Liver (tissue), 9 donors: ENCODE data around the gene AGER. TPM values are rescaled to one million over a fixed set of nuclear protein-coding genes. Genes with fewer than 3 reads are reported as not detected.
"Not testable (repeated sequence)": the region's sequence is repeated elsewhere in the genome, so short reads cannot be mapped to it uniquely, and the experiment has no call there.

Experiments
- DNase-seq: peaks from one replicate; pipeline ENCODE4 v3.0.0-alpha.2; 2017; ENCODE audit warnings: low spot score
- H3K27ac ChIP-seq, 2 donors: one replicate each; pipeline ENCODE4 v1.7.0; 2013; ENCODE audit warnings: inconsistent platforms in 2 of 2, low read length in 2 of 2, control low read depth in 1 of 2, low read depth in 1 of 2, mild to moderate bottlenecking in 1 of 2
- H3K27me3 ChIP-seq, 4 donors: one replicate each; pipeline versions ENCODE4 v1.6.1 to v1.7.0; 2013; ENCODE audit warnings: low read length in 3 of 4, inconsistent platforms in 1 of 4, mild to moderate bottlenecking in 1 of 4, moderate library complexity in 1 of 4; ENCODE audit not compliant: control insufficient read depth in 4 of 4, insufficient read depth in 4 of 4
- H3K36me3 ChIP-seq, 4 donors: one replicate each; pipeline versions ENCODE4 v1.6.1 to v1.7.0; 2013; ENCODE audit warnings: low read length in 3 of 4, mild to moderate bottlenecking in 3 of 4, low read depth in 1 of 4, moderate library complexity in 1 of 4; ENCODE audit not compliant: control insufficient read depth in 4 of 4, insufficient read depth in 3 of 4
- H3K4me1 ChIP-seq, 4 donors: one replicate each; pipeline versions ENCODE4 v1.6.1 to v1.7.0; 2013; ENCODE audit warnings: low read length in 3 of 4, mild to moderate bottlenecking in 3 of 4, moderate library complexity in 1 of 4; ENCODE audit not compliant: control insufficient read depth in 4 of 4, insufficient read depth in 4 of 4
- H3K4me3 ChIP-seq, 3 donors: one replicate each; pipeline versions ENCODE4 v1.6.1 to v1.7.0; 2013; ENCODE audit warnings: low read length in 3 of 3, control low read depth in 1 of 3, low read depth in 1 of 3, mild to moderate bottlenecking in 1 of 3
- H3K9ac ChIP-seq, 2 donors: one replicate each; pipeline ENCODE4 v1.7.0; 2013; ENCODE audit warnings: low read length in 2 of 2, mild to moderate bottlenecking in 2 of 2, moderate library complexity in 2 of 2, control low read depth in 1 of 2, low read depth in 1 of 2
- H3K9me3 ChIP-seq, 4 donors: one replicate each; pipeline versions ENCODE4 v1.6.1 to v1.7.0; 2013; ENCODE audit warnings: low read length in 3 of 4; ENCODE audit not compliant: control insufficient read depth in 4 of 4
- EGR1 ChIP-seq, 2 donors: IDR thresholded peaks; 2 replicates each; pipeline ENCODE4 v1.6.1; 2016 to 2018; ENCODE audit warnings: antibody characterized with exemption in 2 of 2, low read depth in 2 of 2
- FOXA2 ChIP-seq: IDR thresholded peaks from 2 replicates; pipeline ENCODE4 v1.6.1; 2016; ENCODE audit warnings: antibody characterized with exemption
- HNF4A ChIP-seq, 2 donors: conservative IDR thresholded peaks; 2 replicates each; pipeline ENCODE4 v1.6.1; 2016; ENCODE audit warnings: antibody characterized with exemption in 2 of 2, mild to moderate bottlenecking in 2 of 2
- HNF4G ChIP-seq: IDR thresholded peaks from 2 replicates; pipeline ENCODE4 v1.6.1; 2016; ENCODE audit warnings: antibody characterized with exemption
- JUND ChIP-seq, 2 donors: IDR thresholded peaks; 2 replicates each; pipeline ENCODE4 v1.6.1; 2016; ENCODE audit warnings: antibody characterized with exemption in 2 of 2
- NR2F2 ChIP-seq: IDR thresholded peaks from 2 replicates; pipeline ENCODE4 v1.6.1; 2016; ENCODE audit warnings: antibody characterized with exemption
- RXRA ChIP-seq, 2 donors: IDR thresholded peaks; 2 replicates each; pipeline ENCODE4 v1.6.1; 2017 to 2018; ENCODE audit warnings: antibody characterized with exemption in 2 of 2, mild to moderate bottlenecking in 1 of 2
- SP1 ChIP-seq: IDR thresholded peaks from 2 replicates; pipeline ENCODE4 v1.6.1; 2018; ENCODE audit warnings: antibody characterized with exemption, mild to moderate bottlenecking
- WGBS: extraction: QIAGEN DNeasy Blood & Tissue Kit; methylation state at CpG from one replicate; pipeline ENCODE4 v1.1.7; 2013; 5-methylcytosine and 5-hydroxymethylcytosine counted together
- polyA plus RNA-seq, 2 donors: library from polyadenylated mRNA; stranded (reverse) in 1 of 2; unstranded in 1 of 2; fragments of 200-250 nt in 1 of 2; fragments of >200 nt in 1 of 2; fragmentation: Nextera tagmentation in 1 of 2; extraction: Ambion mirVana in 1 of 2; gene quantifications; one replicate each; pipeline versions ENCODE4 v1.2.1 to v1.2.3, GENCODE V29; 2013 to 2015
- total RNA-seq, 2 donors: library from RNA; depleted of rRNA; stranded (reverse); fragments of >200 nt; gene quantifications; one replicate each; pipeline ENCODE4 v1.2.3, GENCODE V29; 2014
- TF ChIP-seq, protein P1 (sequence below): IDR thresholded peaks from 2 replicates; pipeline ENCODE4 v1.6.1; 2016; ENCODE audit warnings: antibody characterized with exemption
- TF ChIP-seq, protein P2 (sequence below): IDR thresholded peaks from 2 replicates; pipeline ENCODE4 v1.6.1; 2016; ENCODE audit warnings: antibody characterized with exemption
- TF ChIP-seq, protein P3 (sequence below): IDR thresholded peaks from 2 replicates; pipeline ENCODE4 v1.6.1; 2016; ENCODE audit warnings: antibody characterized with exemption, mild to moderate bottlenecking
- TF ChIP-seq, protein P4 (sequence below): IDR thresholded peaks from 2 replicates; pipeline ENCODE4 v1.6.1; 2016; ENCODE audit warnings: antibody characterized with exemption
- donor health status: healthy.
- donor health status: healthy.
- donor health status: healthy.
- donor health status: healthy.
- donor health status: healthy.

AGER gene
- total and polyA plus RNA-seq, 4 donors, result 0.47 to 0.92 (median 0.83) TPM

DNA sequence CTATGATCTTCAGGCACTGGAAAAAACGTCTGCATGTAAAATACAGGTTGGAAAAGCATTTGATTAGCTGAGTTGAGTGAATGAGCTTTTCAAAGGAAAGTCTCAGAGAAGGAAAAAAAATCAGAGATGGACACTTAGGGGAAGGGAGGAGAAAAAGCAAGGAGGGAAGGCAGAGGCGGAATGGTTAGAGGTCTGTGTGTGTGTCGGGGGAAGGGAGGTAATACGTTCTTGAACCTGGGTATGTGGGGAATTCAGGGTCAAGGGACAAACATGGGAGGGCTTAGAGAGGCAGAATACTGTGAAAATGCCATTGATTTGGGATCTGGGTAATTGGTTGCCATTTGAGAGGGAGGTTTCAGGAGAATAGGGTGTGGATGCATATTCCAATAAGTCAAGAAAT is 37.4 kb downstream of the AGER start:
- no peak for TF ChIP-seq NR2F2
- H3K4me3 ChIP-seq, result no peak overlapping the region
- H3K9me3 ChIP-seq, result peaks cover 0 to 2% (median 0%) of the 10 kb centered on the region in 4 donors
- H3K9ac ChIP-seq, result no peak overlapping the region
- H3K4me1 ChIP-seq, result no peaks in the 10 kb centered on the region
- no peak overlapping the region for H3K27ac ChIP-seq
- no peaks in the 10 kb centered on the region for H3K36me3 ChIP-seq
- WGBS, result 53% methylated on average over 4 of the region's 4 CpGs
- DNase-seq, result no peak
- peaks cover 0 to 5% (median 0%) of the 10 kb centered on the region in 4 donors for H3K27me3 ChIP-seq

DNA sequence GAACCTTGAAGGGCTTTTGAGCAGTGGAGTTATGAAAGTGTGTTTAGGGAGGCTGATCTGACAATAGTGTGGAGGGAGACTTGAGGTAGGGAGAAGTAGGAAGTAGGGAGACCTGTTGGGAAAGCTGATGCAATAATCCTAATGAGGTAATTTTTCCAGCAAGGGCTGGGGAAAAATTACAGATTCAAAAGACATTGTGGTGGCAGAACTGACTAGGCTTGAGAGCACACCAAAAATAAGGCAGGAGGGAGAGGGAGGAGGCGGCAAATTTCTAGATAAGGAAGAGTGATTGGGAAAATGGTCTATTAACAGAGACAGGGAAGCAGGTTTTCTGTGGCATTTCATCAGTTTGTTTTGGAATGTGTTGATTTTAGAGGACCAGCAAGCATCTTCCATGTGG is 37.8 kb downstream of the AGER start:
- WGBS, result 91% methylated on average over 1 of the region's 1 CpG
- Histone ChIP-seq H3K4me1 (no peaks in the 10 kb centered on the region), H3K36me3 (no peaks in the 10 kb centered on the region), H3K4me3 (no peak overlapping the region), H3K9ac (no peak overlapping the region), H3K27me3 (peaks cover 0 to 5% (median 0%) of the 10 kb centered on the region in 4 donors), H3K9me3 (peaks cover 0 to 2% (median 0%) of the 10 kb centered on the region in 4 donors), H3K27ac (no peak overlapping the region)
- DNase-seq, result no peak
- TF ChIP-seq, protein P1, sequence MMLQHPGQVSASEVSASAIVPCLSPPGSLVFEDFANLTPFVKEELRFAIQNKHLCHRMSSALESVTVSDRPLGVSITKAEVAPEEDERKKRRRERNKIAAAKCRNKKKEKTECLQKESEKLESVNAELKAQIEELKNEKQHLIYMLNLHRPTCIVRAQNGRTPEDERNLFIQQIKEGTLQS, result no peak
- TF ChIP-seq FOXA2 (no peak), NR2F2 (no peak)

DNA sequence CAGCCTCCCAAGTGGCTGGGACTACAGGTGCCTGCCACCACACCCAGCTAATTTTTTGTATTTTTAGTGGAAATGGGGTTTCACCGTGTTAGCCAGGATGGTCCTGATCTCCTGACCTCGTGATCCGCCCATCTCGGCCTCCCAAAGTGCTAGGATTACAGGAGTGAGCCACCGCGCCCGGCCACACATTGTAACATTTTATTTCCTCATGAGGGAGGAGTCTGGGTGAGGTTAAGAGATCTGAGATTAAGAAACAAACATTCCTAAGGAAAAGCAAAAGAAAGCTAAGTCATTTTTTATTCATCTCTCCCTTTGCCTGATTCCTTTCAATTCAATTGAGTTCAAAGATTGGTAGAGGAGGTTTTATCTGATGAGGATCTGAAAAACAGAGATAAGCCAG is 39.8 kb downstream of the AGER start:
- H3K27me3 ChIP-seq, DNase-seq, H3K4me3 ChIP-seq, H3K27ac ChIP-seq, H3K9me3 ChIP-seq, H3K4me1 ChIP-seq, H3K36me3 ChIP-seq, H3K9ac ChIP-seq: not testable (repeated sequence)
- WGBS, result 87% methylated on average over 7 of the region's 7 CpGs

DNA sequence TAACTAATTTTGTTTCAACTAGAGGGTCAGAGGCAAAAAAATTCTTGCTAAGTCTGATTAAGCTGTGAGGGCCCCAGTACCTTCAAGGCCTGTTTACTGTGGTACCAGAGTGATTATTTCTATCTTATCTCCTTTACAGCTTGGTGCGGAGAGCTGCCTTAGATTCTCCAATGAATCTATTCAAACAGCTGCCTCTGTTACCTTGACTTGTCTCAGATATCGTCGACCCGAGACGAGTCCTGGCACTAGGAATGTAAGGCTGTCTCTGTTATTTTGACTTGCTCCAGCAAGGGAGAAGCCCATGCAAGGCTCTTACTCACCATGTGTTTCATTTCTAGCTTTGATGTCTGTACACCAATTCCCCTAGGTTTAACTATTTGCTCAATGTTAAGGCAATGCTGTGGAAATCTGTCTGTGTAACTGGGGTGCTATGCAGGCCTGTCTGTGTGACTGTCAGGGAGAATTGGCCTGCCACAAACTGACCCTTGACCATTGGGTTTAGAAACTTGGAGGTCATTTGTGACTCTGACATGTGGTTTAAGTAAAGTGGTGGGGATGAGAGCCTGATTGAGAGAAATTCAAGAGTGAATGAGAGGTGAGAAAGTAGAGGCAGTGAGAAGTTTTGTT is 43.5 kb downstream of the AGER start:
- H3K27ac ChIP-seq, result no peak overlapping the region

DNA sequence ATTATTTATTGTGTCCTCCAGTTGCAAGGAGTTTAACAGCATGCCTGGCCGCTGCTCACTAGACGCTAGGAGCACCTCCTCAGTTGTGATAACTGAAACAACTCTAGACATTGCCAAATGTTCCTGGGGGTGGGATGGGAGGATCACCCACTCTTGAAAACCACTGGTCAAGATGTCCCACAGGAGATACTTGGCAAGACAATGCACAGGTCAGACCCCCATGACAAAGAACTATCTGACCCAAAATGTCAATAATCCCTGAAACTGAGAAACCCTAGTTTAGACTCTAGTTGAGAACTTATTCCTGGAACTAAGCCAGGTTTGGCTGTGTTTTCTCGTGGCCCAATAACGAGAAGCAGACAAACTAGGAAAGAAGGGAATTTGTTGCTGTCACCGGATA is 44.5 kb downstream of the AGER start:
- Histone ChIP-seq H3K36me3 (no peaks in the 10 kb centered on the region), H3K27ac (no peak overlapping the region), H3K9ac (no peak overlapping the region), H3K4me1 (peaks cover 0 to 5% (median 0%) of the 10 kb centered on the region in 4 donors), H3K27me3 (no peaks in the 10 kb centered on the region), H3K9me3 (no peaks in the 10 kb centered on the region), H3K4me3 (no peak overlapping the region)
- no peak for DNase-seq
- TF ChIP-seq FOXA2 (no peak), HNF4G (no peak), NR2F2 (no peak), EGR1 (IDR thresholded peaks at IDR 0.05; ENCODE audit: low read depth in 2 of 2) (no peak), RXRA (IDR thresholded peaks at IDR 0.05) (no peak)
- TF ChIP-seq, protein P2, sequence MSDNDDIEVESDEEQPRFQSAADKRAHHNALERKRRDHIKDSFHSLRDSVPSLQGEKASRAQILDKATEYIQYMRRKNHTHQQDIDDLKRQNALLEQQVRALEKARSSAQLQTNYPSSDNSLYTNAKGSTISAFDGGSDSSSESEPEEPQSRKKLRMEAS, result no peak
- TF ChIP-seq, protein P3, sequence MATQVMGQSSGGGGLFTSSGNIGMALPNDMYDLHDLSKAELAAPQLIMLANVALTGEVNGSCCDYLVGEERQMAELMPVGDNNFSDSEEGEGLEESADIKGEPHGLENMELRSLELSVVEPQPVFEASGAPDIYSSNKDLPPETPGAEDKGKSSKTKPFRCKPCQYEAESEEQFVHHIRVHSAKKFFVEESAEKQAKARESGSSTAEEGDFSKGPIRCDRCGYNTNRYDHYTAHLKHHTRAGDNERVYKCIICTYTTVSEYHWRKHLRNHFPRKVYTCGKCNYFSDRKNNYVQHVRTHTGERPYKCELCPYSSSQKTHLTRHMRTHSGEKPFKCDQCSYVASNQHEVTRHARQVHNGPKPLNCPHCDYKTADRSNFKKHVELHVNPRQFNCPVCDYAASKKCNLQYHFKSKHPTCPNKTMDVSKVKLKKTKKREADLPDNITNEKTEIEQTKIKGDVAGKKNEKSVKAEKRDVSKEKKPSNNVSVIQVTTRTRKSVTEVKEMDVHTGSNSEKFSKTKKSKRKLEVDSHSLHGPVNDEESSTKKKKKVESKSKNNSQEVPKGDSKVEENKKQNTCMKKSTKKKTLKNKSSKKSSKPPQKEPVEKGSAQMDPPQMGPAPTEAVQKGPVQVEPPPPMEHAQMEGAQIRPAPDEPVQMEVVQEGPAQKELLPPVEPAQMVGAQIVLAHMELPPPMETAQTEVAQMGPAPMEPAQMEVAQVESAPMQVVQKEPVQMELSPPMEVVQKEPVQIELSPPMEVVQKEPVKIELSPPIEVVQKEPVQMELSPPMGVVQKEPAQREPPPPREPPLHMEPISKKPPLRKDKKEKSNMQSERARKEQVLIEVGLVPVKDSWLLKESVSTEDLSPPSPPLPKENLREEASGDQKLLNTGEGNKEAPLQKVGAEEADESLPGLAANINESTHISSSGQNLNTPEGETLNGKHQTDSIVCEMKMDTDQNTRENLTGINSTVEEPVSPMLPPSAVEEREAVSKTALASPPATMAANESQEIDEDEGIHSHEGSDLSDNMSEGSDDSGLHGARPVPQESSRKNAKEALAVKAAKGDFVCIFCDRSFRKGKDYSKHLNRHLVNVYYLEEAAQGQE, result no peak
- TF ChIP-seq, protein P4, sequence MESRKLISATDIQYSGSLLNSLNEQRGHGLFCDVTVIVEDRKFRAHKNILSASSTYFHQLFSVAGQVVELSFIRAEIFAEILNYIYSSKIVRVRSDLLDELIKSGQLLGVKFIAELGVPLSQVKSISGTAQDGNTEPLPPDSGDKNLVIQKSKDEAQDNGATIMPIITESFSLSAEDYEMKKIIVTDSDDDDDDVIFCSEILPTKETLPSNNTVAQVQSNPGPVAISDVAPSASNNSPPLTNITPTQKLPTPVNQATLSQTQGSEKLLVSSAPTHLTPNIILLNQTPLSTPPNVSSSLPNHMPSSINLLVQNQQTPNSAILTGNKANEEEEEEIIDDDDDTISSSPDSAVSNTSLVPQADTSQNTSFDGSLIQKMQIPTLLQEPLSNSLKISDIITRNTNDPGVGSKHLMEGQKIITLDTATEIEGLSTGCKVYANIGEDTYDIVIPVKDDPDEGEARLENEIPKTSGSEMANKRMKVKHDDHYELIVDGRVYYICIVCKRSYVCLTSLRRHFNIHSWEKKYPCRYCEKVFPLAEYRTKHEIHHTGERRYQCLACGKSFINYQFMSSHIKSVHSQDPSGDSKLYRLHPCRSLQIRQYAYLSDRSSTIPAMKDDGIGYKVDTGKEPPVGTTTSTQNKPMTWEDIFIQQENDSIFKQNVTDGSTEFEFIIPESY, result no peak
- WGBS, result 81% methylated on average over 5 of the region's 5 CpGs

More for the DNA sequence above, 43.5 kb downstream of the AGER start:
- Histone ChIP-seq H3K9ac (no peak overlapping the region), H3K27me3 (no peaks in the 10 kb centered on the region), H3K36me3 (no peaks in the 10 kb centered on the region), H3K9me3 (no peaks in the 10 kb centered on the region), H3K4me1 (peaks cover 0 to 5% (median 0%) of the 10 kb centered on the region in 4 donors), H3K4me3 (no peak overlapping the region)
- DNase-seq, result no peak
- TF ChIP-seq JUND (IDR thresholded peaks at IDR 0.05) (no peak), HNF4A (conservative IDR thresholded peaks at IDR 0.05) (peak; percentile 27 to 61), RXRA (IDR thresholded peaks at IDR 0.05) (peak in 1 of 2 donors; percentile 21), SP1 (peak; percentile 70)
- WGBS, result 81% methylated on average over 5 of the region's 5 CpGs
